GM23248 (cell line): ENCODE results near the gene TPCN1.

Experiments
- EZH2 ChIP-seq: fragments of 200-600 bp; sonication (generic); IDR thresholded peaks from 2 replicates; pipeline ENCODE4 v1.6.1; 2018; ENCODE audit warnings: antibody characterized with exemption, mild to moderate bottlenecking; ENCODE audit not compliant: insufficient read depth, poor library complexity, severe bottlenecking
- EZH2phosphoT487 ChIP-seq: fragments of 200-600 bp; sonication (generic); IDR thresholded peaks from 2 replicates; pipeline ENCODE4 v1.6.1; 2018; ENCODE audit warnings: antibody characterized with exemption, moderate library complexity, mild to moderate bottlenecking, low read depth; ENCODE audit not compliant: insufficient read depth

GRCh38 chr12:113195598-113195997, 25.7 kb upstream of the TPCN1 start:
- TF ChIP-seq EZH2 (no peak), EZH2phosphoT487 (no peak)
